ENCODE measurements around the gene TAP1.

Gene TAP1

GRCh38 chr6:32857156-32857891 lies 3.8 kb upstream of the TAP1 start:
- TF ChIP-seq CTCF (IDR thresholded peaks at IDR 0.05): no peak

GRCh38 chr6:32855467-32856174 lies 2.1 kb upstream of the TAP1 start:
- TF ChIP-seq CTCF (IDR thresholded peaks at IDR 0.05): no peak

GRCh38 chr6:32854376-32855178 lies 1.1 kb upstream of the TAP1 start:
- no peak for TF ChIP-seq CTCF (IDR thresholded peaks at IDR 0.05)

DNA sequence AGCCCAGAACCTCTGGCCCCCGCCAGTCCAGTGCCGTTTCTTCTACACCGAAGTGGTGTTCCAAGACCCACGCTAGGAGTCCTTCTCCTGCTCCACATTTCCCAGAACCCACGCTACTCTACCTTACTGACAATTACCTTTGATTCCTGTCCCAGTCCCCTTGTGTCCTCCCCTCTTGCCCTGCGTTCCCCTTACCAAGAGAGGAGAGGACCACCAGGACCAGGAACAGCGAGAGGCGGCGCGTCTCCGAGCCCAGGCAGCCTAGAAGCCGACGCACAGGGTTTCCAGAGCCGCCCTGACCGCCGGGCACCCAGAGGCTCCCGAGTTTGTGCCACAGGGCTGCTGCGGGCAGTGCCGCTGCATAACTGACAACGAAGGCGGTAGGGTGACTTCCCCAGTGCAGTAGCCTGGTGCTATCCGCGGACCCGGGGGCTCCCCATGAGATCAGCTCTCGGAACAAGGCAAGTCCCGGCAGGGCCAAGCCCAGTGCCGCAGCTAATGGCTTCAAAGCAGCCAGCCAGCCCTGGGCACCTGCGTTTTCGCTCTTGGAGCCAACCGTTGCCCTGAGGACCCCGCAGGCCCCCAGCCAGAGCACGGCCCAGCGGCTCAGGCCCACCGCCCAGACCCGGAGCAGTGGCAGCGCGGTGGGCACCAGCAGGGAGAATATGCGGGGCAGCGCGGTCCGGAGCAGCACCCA lies 512 bp downstream of the TAP1 start:
- TF ChIP-seq CTCF (IDR thresholded peaks at IDR 0.05): no peak

DNA sequence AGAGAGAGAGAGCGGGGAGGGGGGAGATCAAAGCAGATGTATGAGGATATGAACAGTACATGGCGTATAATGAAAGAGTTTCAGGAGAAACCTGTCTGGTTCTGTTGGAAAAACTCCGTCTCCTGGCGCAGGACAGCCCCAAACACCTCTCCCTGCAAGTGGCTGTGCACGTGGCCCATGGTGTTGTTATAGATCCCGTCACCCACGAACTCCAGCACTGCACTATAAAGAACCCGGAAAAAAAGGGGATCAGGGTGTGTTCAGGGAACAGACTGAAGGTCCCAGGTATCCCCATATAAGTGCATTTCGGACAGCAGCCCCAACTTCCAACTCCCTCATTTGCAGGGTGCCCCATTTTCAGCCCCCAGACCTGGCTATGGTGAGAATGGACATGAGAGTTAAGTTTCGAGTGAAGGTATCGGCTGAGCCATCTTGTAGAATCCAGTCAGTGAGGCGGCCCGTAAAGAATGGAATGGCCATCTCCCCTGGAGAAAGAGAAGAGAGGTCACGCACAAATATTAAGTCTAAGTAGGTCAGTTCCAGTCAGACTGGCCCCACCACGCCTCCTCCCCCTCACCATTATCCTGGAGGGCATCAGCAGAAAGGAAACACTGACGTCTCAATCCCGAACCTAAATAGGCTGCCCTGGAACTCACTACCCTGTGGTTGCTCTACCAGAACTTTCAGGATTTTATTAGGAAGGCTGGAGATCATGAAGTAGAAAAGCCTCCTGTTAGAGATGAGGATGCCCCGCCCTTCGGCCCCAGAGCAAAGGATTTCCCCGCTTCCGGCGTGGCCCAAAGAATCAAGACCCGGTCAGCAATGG lies 1.3 kb downstream of the TAP1 start:
- no peak for TF ChIP-seq CTCF (IDR thresholded peaks at IDR 0.05)

DNA sequence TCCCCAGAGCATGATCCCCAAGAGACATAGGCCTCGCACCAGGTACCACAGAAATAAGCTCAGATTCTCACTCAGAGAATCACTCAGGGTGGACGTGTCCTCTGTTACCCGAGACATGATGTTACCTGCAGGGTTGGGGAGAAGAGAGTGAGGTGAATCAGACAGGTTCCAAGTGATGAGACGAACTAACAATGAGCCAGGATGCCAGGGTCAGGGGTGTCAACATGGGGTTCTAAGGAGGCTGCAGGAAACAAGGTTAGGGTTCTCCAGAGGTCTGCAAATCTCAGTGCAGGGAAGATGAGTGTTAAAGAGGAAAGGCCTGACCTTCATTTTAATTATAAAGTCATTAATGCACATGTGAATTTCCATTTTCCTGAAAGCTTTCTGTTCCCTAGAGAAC lies 2.5 kb downstream of the TAP1 start:
- no peak for TF ChIP-seq CTCF (IDR thresholded peaks at IDR 0.05)

All from LNCAP (cell line).